HG03469 (cell line): ENCODE data around the gene PCDHA1.

Experiments used
- ATAC-seq: cut with Tn5 transposase; IDR thresholded peaks from one replicate; pipeline ENCODE4 v1.9.1; 2021; ENCODE audit warnings: mild to moderate bottlenecking, moderate library complexity, moderate number of reproducible peaks; ENCODE audit not compliant: unreplicated experiment

PCDHA1 gene

DNA sequence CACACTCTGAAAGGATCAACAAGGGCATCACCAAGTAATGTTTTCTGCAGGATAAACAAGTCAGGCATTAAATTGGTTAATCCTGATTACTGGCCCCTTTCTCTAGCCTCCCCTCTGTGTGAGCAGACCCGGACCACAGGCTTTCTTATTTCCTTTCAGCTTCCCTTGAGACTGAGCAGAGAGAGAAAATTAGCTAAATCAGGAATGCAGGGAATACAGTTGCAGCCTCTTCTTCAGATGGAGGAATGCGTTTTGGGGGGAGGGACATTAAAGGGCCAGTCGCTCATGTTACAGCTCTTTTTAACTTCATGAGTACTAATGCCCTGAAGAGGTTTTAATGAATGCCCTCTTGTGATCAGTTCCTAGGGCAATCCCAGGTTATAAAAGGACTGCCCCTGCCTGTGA lies 200.2 kb downstream of the PCDHA1 start:
- no peak for ATAC-seq

DNA sequence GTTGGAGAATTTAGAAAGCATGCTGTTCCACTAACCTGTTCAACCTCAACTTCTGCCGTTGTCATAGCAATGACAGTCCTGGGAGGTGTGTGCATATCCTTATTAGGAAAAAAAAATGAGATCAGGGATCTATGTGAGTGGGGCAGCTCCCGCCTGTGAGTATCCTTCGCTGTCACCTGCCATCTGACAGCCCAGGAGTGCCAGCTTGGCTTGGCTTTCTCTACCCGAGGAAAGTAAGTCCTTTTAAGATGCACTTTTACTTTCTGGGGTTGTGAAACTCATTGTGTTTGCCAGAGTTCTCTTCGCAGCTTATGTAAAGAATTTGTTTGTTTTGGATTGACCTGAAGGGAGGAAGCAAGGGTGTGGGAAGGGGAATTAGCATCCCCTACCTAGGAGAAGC lies 202.2 kb downstream of the PCDHA1 start:
- ATAC-seq: no peak

DNA sequence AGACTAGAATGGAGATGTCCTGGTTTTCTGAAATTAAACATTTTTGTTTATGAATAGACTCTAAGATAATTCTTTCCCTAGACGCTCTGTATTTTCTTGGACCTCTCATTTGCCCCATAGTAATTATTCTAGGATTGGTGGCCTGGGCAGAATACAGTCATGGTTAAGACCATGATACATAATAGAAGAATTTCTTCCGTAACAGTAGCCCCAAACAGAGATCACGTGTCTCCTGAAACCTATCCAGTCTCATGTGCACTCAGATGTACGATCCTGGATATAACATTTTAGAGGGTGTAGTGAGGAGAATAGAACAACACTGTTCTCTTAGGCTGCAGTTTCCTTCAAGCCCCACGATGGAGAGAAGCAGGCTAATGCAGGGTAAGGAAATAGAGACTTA lies 202.7 kb downstream of the PCDHA1 start:
- no peak for ATAC-seq

DNA sequence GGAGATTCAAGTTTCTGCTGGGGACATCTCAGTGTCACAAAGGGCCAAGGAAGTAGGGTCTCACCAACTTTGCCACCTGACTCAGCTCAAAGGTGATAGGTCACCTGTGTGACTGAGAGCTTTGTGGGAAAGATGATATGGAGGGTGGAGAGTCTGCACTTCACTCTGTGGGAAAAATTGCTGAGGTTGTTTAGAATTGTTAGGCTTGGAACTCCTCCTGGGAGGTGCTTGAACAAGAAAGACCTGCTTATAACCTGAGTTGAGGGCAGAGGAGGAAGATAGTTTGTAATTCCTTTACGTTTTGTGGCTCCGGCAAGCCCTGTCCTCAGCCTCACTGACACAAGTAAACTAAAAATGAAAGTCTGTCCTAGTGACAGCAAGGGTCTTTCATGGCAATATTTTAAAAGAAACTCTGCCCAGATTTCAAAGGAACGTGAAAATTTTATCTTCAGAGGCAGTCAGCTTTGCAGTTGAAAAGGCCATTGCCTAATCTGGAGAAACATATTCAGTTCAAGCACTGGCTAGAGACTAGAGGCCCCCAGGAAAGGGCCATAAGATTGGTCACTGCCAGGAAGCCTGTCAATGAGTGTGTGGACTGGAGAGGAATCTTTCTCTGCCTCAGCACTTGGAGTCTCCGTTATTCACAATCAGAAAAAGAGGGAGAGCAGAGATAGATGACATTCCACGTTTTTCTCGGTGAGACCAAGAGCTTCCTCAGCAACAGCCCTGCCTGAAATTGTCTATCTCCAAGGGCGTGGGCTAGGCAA lies 203.5 kb downstream of the PCDHA1 start:
- ATAC-seq: no peak

DNA sequence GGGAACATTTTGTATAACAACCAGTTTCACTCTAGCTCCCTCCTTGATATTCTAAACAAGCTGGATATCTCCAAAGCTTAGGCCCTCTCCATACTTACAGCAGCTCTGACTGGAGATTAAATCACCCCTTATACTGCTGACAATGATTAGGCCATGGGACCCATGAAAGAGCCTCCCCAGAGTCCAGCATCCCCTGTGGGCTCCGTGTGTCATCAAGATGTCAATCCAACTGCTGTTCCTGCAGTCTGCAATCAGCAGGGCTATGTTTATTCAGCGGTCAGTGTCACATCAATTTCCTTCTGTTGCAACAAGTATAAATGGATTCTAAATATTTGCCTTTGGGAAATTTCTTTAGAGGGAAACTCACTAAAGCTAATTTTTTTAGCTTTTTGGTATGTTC lies 206.9 kb downstream of the PCDHA1 start:
- no peak for ATAC-seq

DNA sequence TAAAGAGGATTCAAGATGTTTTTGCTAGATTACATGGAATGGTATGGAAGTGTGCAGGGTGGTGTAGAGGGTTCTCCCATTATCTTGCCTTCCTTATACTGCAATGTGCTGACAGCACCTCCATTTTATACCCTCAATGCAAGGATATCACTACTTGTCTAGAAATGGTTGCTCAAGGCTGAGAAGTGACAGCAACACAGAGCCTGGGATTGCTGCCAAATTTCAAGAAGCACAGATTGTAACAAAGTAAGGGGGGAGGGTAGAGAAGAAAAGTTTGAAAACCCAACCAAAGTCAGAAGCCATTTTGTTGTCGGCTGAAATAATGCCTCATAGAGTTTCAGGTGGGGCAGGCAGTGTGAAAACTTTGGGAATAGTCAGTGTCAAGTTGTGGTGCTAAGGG lies 210.1 kb downstream of the PCDHA1 start:
- ATAC-seq: no peak

DNA sequence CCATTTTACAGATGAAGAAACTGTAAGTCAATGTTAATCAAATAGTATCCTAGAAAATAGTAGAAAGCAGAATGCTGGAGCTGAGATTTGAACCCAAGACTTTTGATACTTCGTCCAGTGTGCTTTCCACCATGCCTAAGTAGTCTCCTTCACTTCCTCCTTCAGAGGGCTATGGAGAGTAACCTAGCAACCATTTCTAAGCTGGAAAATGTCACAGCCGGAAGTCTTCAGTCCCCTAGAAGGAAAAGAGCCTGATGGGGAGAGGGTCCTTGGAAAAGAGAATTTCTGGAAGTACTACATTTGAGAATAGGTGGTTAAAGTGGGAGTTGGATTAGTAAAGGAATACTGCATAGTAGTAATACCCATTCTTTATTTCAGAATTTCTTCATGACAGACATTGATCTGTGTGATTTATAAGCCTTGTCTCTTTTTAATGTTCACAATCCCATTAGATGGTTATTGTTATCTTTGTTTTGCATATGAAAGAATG lies 213.0 kb downstream of the PCDHA1 start:
- no peak for ATAC-seq

DNA sequence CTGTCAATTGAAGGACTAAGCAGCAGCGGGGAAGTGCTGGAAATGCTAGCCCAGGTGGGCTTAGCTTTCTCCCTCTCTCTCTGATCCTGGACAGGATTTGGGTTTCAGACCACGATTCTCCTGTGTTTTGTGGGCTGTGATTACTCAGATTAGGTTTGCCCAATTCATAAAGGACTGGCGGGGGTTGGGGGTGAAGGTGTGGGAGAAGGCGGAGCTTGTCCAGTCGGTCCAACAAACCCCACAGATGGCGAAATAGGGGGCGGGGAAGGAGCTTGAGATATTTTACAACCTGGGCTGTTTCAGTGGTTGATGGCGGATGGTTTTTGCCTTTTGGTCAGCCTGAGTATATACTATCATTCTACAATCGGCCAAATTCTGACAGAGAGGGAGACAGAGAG lies 215.5 kb downstream of the PCDHA1 start:
- ATAC-seq: no peak

DNA sequence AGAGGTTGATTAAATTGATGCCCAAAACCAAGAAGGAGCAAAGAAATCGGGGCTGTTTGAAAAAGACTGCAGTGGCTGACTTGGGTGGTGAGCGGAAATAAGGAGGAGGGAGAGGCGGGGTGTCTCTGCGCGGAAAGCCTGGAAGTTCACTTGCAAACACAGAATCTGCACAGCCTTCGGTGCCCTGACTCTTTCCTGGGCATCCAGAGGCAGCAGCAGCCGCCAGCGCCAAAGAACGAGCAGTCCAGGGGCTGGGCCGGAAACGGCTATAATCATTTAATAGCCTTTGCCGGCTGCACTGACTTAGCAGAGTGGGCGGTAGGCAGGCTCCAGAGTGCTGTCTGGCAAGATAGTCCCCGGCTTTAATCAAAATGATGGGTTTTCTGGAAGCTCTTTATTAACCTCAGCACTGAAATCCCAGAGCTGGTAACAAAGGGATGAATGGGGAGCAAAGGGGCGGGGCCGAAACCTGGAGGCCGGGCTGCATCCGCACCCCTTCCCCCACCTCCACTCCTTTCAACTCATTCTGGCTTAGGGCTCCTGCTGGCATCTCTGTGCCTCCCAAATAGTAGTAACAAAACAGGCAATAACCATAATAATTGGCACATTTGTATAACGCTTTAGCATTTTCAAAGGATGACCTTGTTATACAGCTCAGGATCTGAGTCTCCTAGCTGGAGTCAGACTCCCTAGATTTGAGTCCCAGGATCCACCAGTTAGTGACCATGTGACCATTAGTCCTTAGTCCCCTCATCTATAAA lies 216.1 kb downstream of the PCDHA1 start:
- ATAC-seq: no peak

DNA sequence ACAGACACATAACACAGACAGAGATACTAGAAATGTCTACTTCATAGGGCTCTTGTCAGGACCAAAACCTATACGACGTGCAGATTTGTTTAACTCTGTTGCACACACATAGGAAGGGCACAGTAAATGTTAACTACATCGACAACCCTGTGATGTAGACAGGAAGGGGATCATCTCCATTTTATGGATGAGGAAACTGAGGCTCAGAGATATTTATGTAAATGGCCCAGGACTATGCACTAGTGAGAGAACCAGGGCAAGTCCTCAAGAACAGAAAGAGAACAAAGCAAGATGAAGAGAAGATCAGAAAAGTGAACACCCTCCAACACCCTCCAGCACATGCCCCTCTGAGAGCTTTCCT lies 216.6 kb downstream of the PCDHA1 start:
- no peak for ATAC-seq

DNA sequence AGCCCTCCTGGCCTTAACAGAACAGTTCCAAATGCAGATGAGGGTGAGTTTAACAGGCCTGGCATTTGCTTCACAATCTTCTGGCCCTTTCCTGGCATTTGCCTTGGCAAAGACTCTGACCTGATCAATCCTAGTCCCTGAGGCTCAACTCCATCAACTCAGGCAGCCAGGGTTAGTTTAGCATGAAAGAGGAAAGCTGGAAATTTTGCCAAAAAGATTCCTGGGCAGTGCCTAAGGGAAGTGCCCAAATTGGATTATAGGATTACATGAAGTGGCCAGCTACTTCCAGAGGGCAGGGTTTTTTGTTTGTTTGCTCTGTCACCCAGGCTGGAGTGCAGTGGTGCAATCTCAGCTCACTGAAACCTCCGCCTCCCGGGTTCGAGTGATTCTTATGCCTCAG lies 217.1 kb downstream of the PCDHA1 start:
- no peak for ATAC-seq

DNA sequence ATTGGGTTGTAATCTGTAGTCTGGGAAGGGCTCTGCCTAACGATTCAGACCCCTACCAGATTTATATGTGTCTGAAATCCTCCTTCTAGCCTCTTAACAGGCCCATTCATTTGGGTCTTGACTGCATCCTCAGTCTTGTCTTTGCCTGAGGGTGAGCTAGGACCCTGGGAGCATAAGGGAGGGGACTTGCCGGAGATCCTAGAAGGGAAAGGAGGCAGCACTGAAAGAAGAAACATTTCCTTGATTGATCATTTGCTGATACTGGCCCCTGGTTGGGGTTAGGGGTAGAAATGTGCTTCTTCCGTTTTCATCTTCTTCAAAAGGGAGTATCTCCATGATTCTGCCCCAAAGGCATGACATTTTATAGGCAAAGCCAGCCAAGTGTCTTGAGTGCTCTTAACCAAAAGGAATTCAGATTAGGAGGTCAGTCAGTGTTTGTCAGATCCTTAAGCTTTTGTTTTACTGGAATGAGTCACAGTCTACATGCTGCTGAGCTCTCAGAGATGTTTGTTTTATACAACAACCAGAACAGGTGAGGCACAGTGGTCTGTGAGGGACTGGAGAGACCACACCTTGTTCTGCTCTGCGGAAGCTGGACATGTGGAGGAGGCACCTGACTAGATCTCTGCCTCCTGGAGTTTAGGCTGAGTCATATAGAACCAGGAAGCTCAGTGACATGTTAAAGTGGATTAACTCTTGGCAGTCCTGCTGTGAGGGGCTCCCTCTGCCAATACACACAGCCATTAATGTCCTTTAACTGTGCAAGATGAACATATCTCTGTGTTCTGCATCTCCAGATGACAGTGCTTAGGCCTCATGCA lies 218.1 kb downstream of the PCDHA1 start:
- no peak for ATAC-seq

DNA sequence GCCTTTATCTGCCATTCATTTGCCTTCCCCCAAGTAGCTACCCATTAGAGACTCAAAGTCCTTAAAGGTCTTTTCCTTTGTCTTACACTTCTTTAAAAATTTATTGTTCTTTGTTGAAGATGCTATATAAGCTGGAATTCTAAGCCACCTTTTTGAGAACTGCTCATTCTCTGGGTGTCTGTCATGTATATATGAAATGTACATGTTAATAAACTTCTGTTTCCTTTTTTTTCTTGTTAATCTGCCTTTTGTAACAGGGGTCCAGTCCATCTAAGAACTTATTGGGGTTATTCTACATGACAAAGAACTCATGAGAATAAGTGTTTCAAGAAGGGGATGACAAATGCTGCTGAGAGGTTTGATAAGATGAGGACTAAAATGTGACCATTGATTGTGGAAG lies 221.9 kb downstream of the PCDHA1 start:
- ATAC-seq: no peak

DNA sequence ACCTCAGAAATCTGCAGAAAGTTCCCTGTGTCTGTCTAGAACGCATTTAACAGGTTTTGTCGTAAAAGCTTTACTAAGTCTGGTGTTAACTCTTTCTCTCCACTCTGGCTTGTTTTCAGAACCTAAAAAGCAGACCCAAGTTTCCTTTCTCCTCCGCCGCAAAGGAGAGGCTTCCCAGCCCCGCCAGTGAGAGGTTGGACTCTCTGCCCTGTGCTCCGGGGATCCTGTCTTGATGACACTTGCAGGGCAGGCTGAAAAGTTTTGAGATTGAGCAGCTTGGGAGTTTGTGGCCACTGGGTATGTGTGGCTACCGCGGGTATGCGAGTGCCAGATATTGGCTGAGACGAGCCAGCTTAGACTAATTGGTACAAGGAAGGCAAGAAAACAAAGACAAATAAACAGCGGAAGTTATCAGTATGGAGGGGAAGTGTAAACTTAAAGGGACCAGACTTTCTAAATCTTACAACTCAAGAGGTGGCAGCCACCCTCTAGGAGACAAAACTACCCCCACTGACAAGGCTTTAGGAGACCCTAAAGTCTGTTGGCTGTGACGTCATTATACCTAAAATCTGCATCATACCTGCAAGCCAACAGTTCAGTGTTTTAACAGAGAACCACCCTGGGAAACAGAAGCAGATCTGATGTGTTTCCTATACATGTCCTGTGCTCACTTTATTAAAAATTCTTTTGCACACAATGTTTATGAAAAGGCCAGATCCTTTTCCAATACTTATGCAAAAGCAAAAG lies 224.3 kb downstream of the PCDHA1 start:
- no peak for ATAC-seq

DNA sequence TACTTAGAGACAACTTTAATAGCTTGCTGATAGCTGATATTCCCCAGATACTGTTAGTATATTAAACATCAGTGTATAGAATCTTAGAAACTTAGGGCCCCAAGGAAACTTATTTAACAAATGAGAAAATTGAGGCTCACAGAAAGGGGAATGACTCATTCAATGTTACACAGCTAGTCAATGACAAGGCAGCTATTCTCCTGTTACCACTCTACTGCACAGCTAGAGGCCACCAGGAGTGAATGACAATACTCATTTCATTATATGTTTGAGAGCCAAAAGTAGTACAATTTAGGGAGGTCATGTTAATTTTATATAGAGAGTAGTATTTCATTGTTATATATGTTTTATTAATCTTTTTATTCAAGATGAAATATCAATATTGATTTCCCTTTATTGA lies 232.0 kb downstream of the PCDHA1 start:
- no peak for ATAC-seq

DNA sequence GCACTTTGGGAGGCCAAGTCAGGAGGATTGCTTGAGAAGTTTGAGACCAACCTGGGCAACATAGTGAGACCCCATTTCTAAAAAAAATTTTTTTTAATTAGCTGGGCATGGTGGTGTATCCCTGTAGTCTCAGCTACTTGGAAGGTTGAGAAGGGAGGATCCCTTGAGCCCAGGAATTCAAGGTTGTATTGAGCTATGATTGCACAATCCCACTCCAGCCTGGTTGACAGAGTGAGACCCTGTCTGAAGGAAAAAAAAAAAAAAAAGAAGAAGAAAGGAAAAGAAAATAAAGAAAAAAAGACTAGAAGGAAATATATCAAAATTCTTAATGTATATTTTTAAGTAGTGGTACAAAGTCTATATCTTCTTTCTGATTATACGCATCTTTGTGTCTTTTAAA lies 236.4 kb downstream of the PCDHA1 start:
- ATAC-seq: no peak

DNA sequence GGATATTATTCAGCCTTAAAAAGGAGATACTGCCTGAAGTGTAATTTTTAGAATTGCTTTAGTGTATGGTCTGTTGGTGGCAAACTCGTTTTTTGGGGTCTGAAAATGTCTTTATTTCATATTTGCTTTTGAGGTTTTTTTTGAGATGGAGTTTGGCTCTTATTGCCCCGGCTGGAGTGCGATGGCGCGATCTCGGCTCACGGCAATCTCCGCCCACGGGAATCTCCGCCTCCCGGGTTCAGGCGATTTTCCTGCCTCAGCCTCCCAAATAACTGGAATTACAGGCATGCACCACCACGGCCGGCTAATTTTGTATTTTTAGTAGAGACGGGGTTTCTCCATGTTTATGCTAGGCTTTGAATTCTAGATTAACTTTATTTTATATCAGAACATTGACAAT lies 245.1 kb downstream of the PCDHA1 start:
- ATAC-seq: no peak

DNA sequence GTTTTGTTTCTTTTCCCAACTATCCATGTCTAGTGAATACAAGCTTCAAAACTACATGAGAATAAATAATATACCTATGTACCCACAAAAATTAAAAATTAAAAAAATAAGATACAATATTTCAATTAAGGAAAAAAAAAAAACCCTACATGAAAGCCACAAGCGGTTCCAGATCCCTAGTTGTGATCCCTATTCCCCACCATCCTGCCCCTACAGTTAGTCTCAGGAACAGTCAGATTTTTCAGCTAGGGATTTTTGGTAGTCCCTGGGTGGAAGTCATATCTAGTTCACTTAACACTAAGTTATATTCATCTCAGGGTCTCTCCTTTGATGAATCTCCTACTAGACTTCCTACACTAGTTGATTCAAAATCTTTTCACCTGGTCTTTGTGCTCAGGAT lies 246.7 kb downstream of the PCDHA1 start:
- no peak for ATAC-seq

DNA sequence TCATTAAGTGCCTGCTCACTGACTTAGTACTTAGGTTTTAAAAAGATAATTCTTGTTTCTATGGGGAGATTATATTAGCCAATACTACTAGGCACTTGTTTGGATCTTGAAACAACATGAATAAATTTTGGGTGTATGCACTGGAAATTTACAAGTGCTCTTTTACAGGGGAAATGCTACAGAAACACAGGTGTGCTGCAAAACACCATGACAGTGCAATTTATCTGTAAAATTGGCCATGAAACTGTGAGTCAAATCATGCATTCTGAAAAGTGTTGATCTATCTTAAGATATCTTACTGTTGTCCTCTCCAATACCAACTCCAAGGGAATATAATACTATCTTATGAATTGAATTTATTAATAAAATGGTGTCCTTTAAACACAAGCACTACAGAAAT lies 253.1 kb downstream of the PCDHA1 start:
- no peak for ATAC-seq

DNA sequence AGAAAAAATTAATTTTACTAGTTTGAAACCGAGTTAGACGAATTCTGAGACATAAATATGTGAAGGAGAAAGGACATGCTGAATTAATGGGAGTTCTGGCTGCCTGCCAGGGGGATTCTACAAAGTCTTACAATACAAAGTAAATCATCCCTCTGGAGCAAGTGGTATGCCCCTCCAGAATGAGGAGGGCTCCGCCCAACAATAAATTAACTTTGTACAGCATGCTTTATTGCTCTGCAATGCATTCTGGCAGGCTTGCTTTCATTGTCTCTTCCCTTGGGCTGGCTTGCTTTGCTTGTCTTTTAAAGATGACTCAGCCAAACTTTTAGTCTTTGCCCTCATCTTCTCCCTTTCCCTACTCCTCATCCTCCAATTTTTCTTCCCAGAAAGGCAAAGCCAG lies 253.6 kb downstream of the PCDHA1 start:
- no peak for ATAC-seq
